H9 (cell line): ENCODE results near the gene MX2. TPM values are rescaled to one million over a fixed set of nuclear protein-coding genes. Genes with fewer than 3 reads are reported as not detected.

Experiments used
- DNase-seq: peaks from one replicate; pipeline ENCODE4 v3.0.0-alpha.2; 2017
- H2AFZ ChIP-seq: one replicate; pipeline ENCODE4 v1.6.1; 2013; ENCODE audit warnings: mild to moderate bottlenecking, low read length, control low read depth, moderate library complexity
- H2AK5ac ChIP-seq: 2 replicates; pipeline ENCODE4 v1.6.1; 2013; ENCODE audit warnings: low read length, control low read depth, mixed read lengths; ENCODE audit not compliant: insufficient read length
- H2BK120ac ChIP-seq: one replicate; pipeline ENCODE4 v1.6.1; 2013; ENCODE audit warnings: low read depth, mild to moderate bottlenecking, low read length, control low read depth, inconsistent platforms; ENCODE audit not compliant: poor library complexity, severe bottlenecking
- H2BK12ac ChIP-seq: 2 replicates; pipeline ENCODE4 v1.6.1; 2013; ENCODE audit warnings: low read length, control low read depth, mixed read lengths, low read depth; ENCODE audit not compliant: insufficient read length
- H2BK15ac ChIP-seq: 2 replicates; pipeline ENCODE4 v1.6.1; 2013; ENCODE audit warnings: low read depth, low read length, control low read depth
- H2BK20ac ChIP-seq: one replicate; pipeline ENCODE4 v1.6.1; 2013; ENCODE audit warnings: low read depth, mild to moderate bottlenecking, low read length, control low read depth, inconsistent platforms; ENCODE audit not compliant: poor library complexity, severe bottlenecking
- H2BK5ac ChIP-seq: 2 replicates; pipeline ENCODE4 v1.6.1; 2013; ENCODE audit warnings: low read length, control low read depth, mixed read lengths; ENCODE audit not compliant: insufficient read length
- H3K14ac ChIP-seq: 2 replicates; pipeline ENCODE4 v1.6.1; 2013; ENCODE audit warnings: low read length, control low read depth; ENCODE audit not compliant: insufficient read depth
- H3K18ac ChIP-seq: 2 replicates; pipeline ENCODE4 v1.6.1; 2013; ENCODE audit warnings: low read depth, mild to moderate bottlenecking, mixed read lengths, low read length, control low read depth; ENCODE audit not compliant: insufficient read length
- H3K23ac ChIP-seq: 2 replicates; pipeline ENCODE4 v1.6.1; 2013; ENCODE audit warnings: low read length, control low read depth, mixed read lengths, low read depth; ENCODE audit not compliant: insufficient read length
- H3K23me2 ChIP-seq: 2 replicates; pipeline ENCODE4 v1.6.1; 2013; ENCODE audit warnings: low read depth, mild to moderate bottlenecking, mixed read lengths, low read length, control low read depth; ENCODE audit not compliant: insufficient read length, poor library complexity, severe bottlenecking
- H3K27ac ChIP-seq: 2 replicates; pipeline ENCODE4 v1.5.1; 2013; ENCODE audit warnings: low read length, control low read depth, mixed read lengths, low read depth; ENCODE audit not compliant: insufficient read length
- H3K27me3 ChIP-seq: 2 replicates; pipeline ENCODE4 v1.6.1; 2013; ENCODE audit warnings: low read length, control low read depth, inconsistent platforms; ENCODE audit not compliant: insufficient read depth
- H3K4ac ChIP-seq: 2 replicates; pipeline ENCODE4 v1.6.1; 2013; ENCODE audit warnings: low read depth, mild to moderate bottlenecking, control low read depth, inconsistent platforms, low read length, moderate library complexity
- H3K4me1 ChIP-seq: 2 replicates; pipeline ENCODE4 v1.6.1; 2013; ENCODE audit warnings: low read length, control low read depth, inconsistent platforms; ENCODE audit not compliant: insufficient read depth
- H3K4me2 ChIP-seq: 2 replicates; pipeline ENCODE4 v1.6.1; 2013; ENCODE audit warnings: low read length, control low read depth, mixed read lengths; ENCODE audit not compliant: insufficient read length, insufficient read depth
- H3K56ac ChIP-seq: 2 replicates; pipeline ENCODE4 v1.6.1; 2013; ENCODE audit warnings: low read depth, mild to moderate bottlenecking, mixed read lengths, low read length, control low read depth; ENCODE audit not compliant: insufficient read length
- H3K79me1 ChIP-seq: 2 replicates; pipeline ENCODE4 v1.6.1; 2013; ENCODE audit warnings: low read depth, mild to moderate bottlenecking, moderate library complexity, low read length, control low read depth, inconsistent platforms; ENCODE audit not compliant: insufficient read depth, poor library complexity, severe bottlenecking
- H3K79me2 ChIP-seq: 2 replicates; pipeline ENCODE4 v1.6.1; 2013; ENCODE audit warnings: low read length, control low read depth, inconsistent platforms; ENCODE audit not compliant: insufficient read depth
- H3K9ac ChIP-seq: 2 replicates; pipeline ENCODE4 v1.6.1; 2013; ENCODE audit warnings: low read length, control low read depth, mixed read lengths; ENCODE audit not compliant: insufficient read length; ENCODE audit errors: extremely low read depth
- H3K9me3 ChIP-seq: one replicate; pipeline ENCODE4 v1.6.1; 2013; ENCODE audit warnings: low read depth, low read length, inconsistent platforms; ENCODE audit not compliant: control insufficient read depth
- H3T11ph ChIP-seq: one replicate; pipeline ENCODE4 v1.6.1; 2013; ENCODE audit warnings: mild to moderate bottlenecking, low read length, control low read depth, inconsistent platforms
- H4K20me1 ChIP-seq: one replicate; pipeline ENCODE4 v1.6.1; 2013; ENCODE audit not compliant: control insufficient read depth, insufficient read length, insufficient read depth
- H4K5ac ChIP-seq: 2 replicates; pipeline ENCODE4 v1.6.1; 2013; ENCODE audit warnings: low read depth, mild to moderate bottlenecking, mixed read lengths, low read length, control low read depth; ENCODE audit not compliant: insufficient read length
- H4K8ac ChIP-seq: replicated peaks from 2 replicates; pipeline ENCODE4 v1.6.1; 2013; ENCODE audit warnings: low read length, control low read depth, mixed read lengths, low read depth; ENCODE audit not compliant: insufficient read length
- H4K91ac ChIP-seq: 2 replicates; pipeline ENCODE4 v1.6.1; 2013; ENCODE audit warnings: low read depth, mild to moderate bottlenecking, moderate library complexity, mixed read lengths, low read length, control low read depth; ENCODE audit not compliant: insufficient read length
- H3K27ac Mint-ChIP-seq, 3 experiments: 2 replicates in 2 of 3; 3 replicates in 1 of 3; pipeline ENCODE4 v1.8.0; 2020 to 2021; ENCODE audit warnings: mixed read lengths in 3 of 3, mild to moderate bottlenecking in 1 of 3, moderate library complexity in 1 of 3
- H3K27me3 Mint-ChIP-seq: 2 replicates; pipeline ENCODE4 v1.8.0; 2021; ENCODE audit warnings: low read depth, mild to moderate bottlenecking, moderate library complexity, mixed read lengths
- H3K36me3 Mint-ChIP-seq, 3 experiments: 2 replicates in 2 of 3; 3 replicates in 1 of 3; pipeline ENCODE4 v1.8.0; 2020 to 2021; ENCODE audit warnings: low read depth in 3 of 3, mixed read lengths in 3 of 3; ENCODE audit not compliant: insufficient read depth in 1 of 3
- H3K4me1 Mint-ChIP-seq, 2 experiments: 2 replicates each; pipeline ENCODE4 v1.8.0; 2020; ENCODE audit warnings: mixed read lengths in 2 of 2
- H3K4me3 Mint-ChIP-seq, 2 experiments: 2 replicates in 1 of 2; 3 replicates in 1 of 2; pipeline ENCODE4 v1.8.0; 2020 to 2021; ENCODE audit warnings: mild to moderate bottlenecking in 2 of 2, mixed read lengths in 2 of 2, moderate library complexity in 1 of 2
- H3K9me3 Mint-ChIP-seq, 2 experiments: 2 replicates in 1 of 2; 3 replicates in 1 of 2; pipeline ENCODE4 v1.8.0; 2020; ENCODE audit warnings: mild to moderate bottlenecking in 2 of 2, mixed read lengths in 2 of 2, moderate library complexity in 1 of 2
- CTCF ChIP-seq: fragments of 200-600 bp; sonication (generic); conservative IDR thresholded peaks from 3 replicates; pipeline ENCODE4 v1.8.0; 2021; ENCODE audit warnings: antibody characterized with exemption, mild to moderate bottlenecking
- WGBS: extraction: QIAGEN DNeasy Blood & Tissue Kit; methylation state at CpG from one replicate; pipeline ENCODE4 v1.1.7; 2013; ENCODE audit warnings: missing lambda C conversion rate, low lambda C conversion rate, mixed read lengths; ENCODE audit not compliant: insufficient read length; ENCODE audit errors: extremely low coverage; 5-methylcytosine and 5-hydroxymethylcytosine counted together
- total RNA-seq: library from RNA; stranded (reverse); gene quantifications from 2 replicates; pipeline ENCODE4 v1.2.1, GENCODE V29; 2021

Gene MX2
- total RNA-seq, 1 experiment from 2014 or later = 1.8 TPM

GRCh38 chr21:41388259-41388658 is 26.4 kb downstream of the MX2 start:
- no peaks in the 10 kb centered on the region for H3K79me2 ChIP-seq
- H3K27ac Mint-ChIP-seq = peak overlapping the region in 2 of 3 experiments; percentile 41 to 71; a peak in 3 of 7 replicates

More at GRCh38 chr21:41388259-41388658, 26.4 kb downstream of the MX2 start:
- Histone ChIP-seq H3T11ph (no peak overlapping the region), H3K27ac (no peak overlapping the region), H3K9me3 (no peaks in the 10 kb centered on the region), H4K91ac (no peak overlapping the region), H3K23ac (no peak overlapping the region), H2BK12ac (no peak overlapping the region), H3K79me1 (no peaks in the 10 kb centered on the region), H3K9ac (no peak overlapping the region), H2AK5ac (no peak overlapping the region), H3K4ac (no peak overlapping the region), H2BK5ac (no peak overlapping the region), H2BK120ac (no peak overlapping the region), H2BK20ac (no peak overlapping the region), H4K5ac (no peak overlapping the region), H4K20me1 (no peaks in the 10 kb centered on the region), H2AFZ (no peak overlapping the region), H3K4me2 (no peak overlapping the region), H3K18ac (no peak overlapping the region), H3K23me2 (no peaks in the 10 kb centered on the region), H3K27me3 (no peaks in the 10 kb centered on the region), H3K4me1 (no peaks in the 10 kb centered on the region), H3K56ac (no peak overlapping the region), H4K8ac (no peak overlapping the region), H2BK15ac (no peak overlapping the region; the same call in 1 of the 2 replicates), H3K14ac (no peak overlapping the region)
- no CpG with 5 or more reads among the region's 14 CpGs for WGBS
- Mint-ChIP-seq H3K36me3 (peaks cover 0 to 7% (median 0%) of the 10 kb centered on the region in 3 experiments; a peak in 2 of 7 replicates), H3K9me3 (peaks cover 0 to 6% of the 10 kb centered on the region in 2 experiments; a peak in 1 of 5 replicates), H3K27me3 (peaks cover 2% of the 10 kb centered on the region), H3K4me1 (peaks cover 3 to 6% of the 10 kb centered on the region in 2 experiments; a peak in 3 of 4 replicates), H3K4me3 (no peak overlapping the region)
- no peak for DNase-seq
- TF ChIP-seq CTCF = no peak
